ENCODE measurements around the gene TBXA2R. TPM values are rescaled to one million over a fixed set of nuclear protein-coding genes. Genes with fewer than 3 reads are reported as not detected.

TBXA2R gene
- total and polyA plus RNA-seq, 2 of the 8 experiments (the other 6 are each of a cell fraction or from before 2014, with no cell fraction given) = 0.39 to 0.50 TPM

DNA sequence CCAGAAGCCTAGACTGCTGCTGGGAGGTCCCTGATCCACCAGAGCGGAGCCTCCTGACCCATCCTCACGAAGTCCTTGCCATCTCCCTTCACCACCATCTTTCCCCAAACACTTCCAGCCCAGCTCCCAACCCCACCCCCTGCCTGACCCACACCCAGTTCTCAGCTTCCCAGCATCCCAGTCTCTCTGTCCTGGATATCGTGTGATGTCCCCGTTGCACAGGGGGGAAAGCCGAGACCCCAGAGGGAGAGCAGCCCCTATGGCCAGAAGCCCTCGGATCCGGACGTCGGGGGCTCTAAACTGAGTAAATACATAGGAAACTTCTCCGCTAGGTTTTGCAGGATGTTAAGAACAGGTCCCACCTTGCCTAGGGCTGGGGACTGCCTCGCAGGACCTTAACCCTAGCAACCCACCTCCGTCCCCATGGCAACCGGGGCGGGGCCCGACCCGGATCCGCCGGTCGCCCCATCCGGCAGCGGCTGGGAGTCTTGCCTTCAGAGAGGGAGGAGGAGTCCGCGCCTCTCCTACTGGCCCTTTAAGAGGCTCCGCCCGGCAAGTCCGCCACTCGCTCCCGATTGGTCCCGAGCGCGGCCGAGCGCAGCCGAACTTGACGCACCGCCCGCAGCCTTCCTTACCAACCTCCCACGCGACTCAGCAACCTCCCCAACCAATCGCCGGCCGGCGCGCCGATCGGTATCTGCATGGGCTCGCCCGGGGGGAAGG is 34.4 kb downstream of the TBXA2R start (continued):
- TF ChIP-seq, protein P1, sequence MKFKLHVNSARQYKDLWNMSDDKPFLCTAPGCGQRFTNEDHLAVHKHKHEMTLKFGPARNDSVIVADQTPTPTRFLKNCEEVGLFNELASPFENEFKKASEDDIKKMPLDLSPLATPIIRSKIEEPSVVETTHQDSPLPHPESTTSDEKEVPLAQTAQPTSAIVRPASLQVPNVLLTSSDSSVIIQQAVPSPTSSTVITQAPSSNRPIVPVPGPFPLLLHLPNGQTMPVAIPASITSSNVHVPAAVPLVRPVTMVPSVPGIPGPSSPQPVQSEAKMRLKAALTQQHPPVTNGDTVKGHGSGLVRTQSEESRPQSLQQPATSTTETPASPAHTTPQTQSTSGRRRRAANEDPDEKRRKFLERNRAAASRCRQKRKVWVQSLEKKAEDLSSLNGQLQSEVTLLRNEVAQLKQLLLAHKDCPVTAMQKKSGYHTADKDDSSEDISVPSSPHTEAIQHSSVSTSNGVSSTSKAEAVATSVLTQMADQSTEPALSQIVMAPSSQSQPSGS (IDR thresholded peaks at IDR 0.05; ENCODE audit: low read length) = no peak
- no peak for TF ChIP-seq RAD21 (IDR thresholded peaks at IDR 0.05 in 1 of 2, conservative IDR thresholded peaks at IDR 0.05 in 1 of 2; ENCODE audit: low read depth in 2 of 2, low read length in 2 of 2)
- TF ChIP-seq YY1 (IDR thresholded peaks at IDR 0.05; ENCODE audit: low read depth, low read length) = no peak
- no peak for TF ChIP-seq CHD2 (IDR thresholded peaks at IDR 0.05; ENCODE audit: low read length)
